OCI-M2 (cell line): ENCODE measurements around the gene TSHZ2.
"Not testable (repeated sequence)": the region's sequence is repeated elsewhere in the genome, so short reads cannot be mapped to it uniquely, and the experiment has no call there.

Experiments used
- DNase-seq: peaks from one replicate; lab custom pipeline; 2025; ENCODE audit not compliant: unreplicated experiment; lab: John Stamatoyannopoulos, UW

Gene TSHZ2

DNA sequence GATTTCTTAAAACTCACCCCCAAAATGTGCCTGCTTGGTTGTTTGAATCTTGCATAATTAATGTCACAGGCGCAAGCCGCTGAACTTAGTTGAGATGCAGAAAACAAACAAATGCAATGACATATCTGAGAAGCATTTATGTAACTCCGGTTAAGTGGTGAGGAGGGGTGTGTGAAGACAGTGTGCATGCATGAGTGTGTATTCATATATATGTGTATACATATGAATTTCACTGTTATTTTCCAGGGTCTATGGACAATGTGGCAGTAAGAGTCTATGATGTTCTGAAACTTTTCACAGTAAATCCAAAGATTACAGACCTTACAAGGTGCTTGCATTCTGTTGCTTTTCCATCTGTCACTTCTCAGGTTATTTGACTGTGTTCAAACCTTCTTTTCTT, 518.5 kb downstream of the TSHZ2 start:
- no peak for DNase-seq

DNA sequence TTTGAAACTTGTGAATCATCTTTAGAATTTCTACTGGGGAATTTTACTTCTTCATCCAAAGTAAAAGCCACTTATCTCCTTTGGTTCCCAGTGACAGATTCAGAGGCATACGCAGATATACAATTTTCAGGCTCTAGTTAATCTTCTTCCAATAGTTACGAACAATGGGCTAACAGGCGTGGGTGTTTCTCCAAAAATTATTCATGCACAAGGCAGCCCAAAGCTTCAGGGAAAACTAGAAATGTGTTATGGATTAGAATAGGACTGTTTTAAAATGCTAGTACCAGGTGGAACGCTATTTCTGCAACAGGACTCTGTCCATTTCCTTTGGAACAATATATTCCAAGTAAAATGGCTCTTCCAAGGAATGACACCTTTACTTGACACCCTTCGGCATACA, 519.3 kb downstream of the TSHZ2 start:
- no peak for DNase-seq

DNA sequence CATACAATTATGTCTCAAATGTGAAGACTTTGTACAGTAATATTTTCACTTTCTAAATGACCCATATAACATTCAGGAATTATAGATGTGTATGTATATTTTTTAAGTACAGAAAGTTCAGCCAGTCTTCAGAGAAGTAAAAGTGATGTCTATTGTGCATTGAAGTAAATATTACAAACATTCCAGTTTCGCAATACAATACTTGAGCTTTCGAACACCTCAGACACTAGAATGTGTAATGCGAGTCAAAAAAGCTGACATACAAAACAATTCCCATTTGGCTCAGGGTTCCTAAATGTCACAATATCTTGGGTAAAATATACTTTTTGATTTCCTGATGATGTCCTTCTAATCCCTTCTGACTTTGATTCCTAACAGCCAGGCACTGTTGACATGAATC, 520.1 kb downstream of the TSHZ2 start:
- DNase-seq: no peak

DNA sequence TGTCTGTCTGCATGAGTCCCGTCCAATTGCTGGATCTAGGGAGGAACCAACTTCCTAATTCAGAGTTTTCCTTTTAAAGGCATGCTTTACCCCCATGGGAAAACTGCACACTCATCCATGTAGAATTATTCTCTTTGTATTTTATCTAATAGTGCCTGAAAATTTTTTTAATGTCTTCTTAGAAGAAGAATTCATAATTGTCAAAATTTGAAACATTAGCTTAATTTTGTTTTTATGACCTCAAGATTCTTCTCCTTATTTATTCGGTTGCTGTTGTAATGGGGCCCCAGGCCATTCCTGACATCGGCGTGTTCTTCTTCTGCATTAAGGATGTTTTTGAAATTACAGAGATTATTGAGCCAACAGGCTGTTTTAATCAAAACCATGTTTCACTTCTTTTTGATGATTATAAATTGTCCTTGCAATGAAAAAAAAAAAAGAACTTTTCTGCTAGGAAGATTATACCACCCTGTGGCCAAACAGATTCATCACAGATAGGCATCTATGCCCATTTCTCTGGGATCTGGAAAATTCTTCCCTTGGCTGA, 521.2 kb downstream of the TSHZ2 start:
- DNase-seq: no peak

DNA sequence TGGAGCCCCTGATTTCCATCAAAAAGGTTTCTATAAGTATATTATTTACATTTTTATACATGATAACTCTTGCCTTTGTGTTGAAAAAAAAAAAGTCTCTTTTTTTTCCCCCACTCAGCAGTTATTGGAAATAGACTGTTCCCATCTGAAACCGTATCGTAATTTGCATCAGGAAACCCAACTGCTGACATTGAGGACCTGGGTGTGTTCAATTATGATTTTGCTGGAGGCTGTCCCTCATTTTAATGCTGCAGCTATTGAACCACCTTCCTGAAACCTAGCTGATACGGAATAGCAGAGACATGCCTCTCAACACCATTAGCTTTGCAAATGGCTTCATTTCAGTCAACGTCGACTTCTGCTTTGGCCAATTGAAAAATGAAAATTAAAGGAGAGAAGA, 522.6 kb downstream of the TSHZ2 start:
- DNase-seq: no peak

DNA sequence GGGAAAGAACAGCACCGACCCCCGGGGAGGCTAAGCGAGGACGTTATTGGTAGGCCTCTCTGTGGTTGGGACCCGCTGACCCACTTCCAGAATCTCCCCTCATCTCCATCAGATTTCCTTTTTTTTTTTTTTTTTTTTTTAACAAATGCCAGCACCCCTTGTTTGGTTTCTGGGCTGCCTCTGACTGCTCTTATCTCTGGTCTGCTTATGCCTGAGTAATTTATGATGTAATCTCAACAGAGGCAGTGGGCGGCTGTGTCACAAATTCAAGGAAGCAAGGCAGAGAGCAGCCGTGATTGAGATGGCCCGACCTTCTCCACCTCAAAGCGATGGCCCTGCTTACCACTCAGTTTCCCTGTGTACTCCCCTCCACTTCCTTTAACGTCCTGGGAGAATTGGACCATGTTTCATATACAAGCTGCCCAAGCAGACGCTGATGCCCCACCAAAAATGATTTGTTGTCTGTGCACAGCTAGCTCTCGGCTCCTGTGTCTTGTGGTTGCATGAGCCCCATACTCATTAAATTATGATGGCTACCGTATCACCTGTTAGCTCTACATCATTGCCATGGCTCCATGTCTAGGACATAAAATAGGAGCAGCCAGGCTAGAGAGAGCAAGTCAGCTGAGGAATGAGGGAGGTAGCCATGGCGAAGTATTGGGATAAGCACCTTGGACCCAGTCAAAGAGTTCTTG, 523.4 kb downstream of the TSHZ2 start:
- no peak for DNase-seq

DNA sequence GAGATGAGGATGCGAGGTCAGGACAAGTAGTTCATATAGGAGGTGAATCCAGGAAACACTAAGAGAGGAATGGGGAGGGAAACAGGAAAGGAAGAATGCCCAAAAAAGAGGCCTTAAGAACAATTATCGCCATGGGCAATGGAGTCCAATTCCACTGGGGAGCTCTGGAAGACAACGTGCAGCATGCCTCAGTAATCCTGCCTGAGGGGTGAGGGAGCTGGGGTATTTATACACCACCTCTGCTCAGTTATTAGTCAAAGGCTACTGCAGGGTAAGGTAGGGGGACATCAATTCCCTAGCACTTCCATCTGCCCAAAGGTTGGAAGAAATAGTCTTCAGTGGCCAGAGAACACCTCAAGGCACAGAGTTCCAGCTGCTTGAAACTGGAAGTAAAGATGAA, 525.1 kb downstream of the TSHZ2 start:
- no peak for DNase-seq

DNA sequence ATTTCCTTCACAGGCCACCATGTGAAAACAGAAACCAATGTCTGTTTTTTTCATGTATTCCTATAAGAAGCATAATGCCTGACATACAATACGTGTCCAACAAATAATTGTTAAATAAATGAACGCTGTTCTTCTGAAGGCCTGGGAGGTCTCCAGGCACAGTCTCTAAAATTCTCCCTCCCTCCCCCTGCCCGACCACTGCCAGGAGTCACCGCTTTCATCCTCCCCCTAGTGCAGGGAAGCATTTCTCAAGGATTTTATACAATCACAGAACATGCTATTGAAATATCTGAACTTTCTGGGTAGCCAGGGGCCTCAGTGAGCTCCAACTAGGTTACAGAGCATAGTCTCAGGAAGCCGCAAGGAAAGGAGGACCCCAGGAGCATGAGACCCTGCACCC, 526.2 kb downstream of the TSHZ2 start:
- DNase-seq: no peak

DNA sequence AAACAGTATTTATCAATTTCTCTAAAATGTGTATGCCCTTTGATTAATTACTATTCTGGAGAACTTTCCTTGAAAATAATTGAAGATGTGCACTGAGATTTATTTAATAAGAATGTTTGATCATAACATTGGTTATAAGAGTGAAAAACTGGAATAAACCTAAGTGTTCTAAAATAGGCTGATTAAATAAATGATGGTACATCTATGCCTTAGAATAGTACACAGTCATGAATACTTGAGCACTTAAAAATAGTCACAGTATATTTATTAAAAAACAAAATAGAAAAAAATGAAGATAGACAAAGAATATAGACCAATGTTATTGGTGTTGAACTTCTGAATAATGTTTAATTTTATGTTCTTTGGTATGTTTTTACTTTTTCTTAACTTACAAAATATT, 528.5 kb downstream of the TSHZ2 start:
- no peak for DNase-seq

DNA sequence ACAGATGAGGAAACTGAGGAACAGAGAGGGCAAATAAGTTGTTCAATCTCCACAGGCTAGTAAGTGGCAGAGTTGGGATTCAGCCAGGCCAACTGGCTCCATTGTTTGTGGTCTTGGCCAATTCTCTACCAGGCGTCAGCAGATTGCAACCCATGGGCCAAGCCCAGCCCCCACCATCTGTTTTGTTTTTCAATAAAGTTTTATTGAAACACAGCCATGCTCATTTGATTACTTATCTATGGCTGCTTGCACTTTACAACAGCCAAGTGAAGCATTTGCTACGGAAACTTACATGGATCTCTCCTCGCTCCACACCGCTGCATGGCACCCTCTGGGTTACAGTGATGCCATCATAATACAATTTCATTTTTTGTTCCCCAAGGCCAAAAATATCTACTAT, 530.7 kb downstream of the TSHZ2 start:
- no peak for DNase-seq

DNA sequence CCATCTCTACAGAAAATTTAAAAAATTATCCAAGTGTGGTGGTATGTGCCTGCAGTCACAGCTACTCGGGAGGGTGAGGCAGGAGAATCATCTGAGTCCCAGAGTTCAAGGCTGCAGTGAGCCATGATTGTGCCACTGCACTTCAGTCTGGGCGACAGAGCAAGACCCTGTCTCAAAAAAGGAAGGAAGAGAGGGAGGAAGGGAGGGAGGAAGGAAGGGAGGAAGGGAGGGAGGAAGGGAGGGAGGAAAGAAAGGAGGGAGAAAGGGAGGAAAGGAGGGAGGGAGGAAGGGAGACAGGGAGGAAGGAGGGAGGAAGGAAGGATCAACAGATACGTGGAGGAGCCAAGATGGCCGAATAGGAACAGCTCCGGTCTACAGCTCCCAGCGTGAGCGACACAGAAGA, 531.4 kb downstream of the TSHZ2 start:
- no peak for DNase-seq

DNA sequence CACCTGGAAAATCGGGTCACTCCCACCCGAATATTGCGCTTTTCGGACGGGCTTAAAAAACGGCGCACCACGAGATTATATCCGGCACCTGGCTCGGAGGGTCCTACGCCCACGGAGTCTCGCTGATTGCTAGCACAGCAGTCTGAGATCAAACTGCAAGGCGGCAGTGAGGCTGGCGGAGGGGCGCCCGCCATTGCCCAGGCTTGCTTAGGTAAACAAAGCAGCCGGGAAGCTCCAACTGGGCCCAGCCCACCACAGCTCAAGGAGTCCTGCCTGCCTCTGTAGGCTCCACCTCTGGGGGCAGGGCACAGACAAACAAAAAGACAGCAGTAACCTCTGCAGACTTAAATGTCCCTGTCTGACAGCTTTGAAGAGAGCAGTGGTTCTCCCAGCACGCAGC, 531.9 kb downstream of the TSHZ2 start:
- not testable (repeated sequence) for DNase-seq

DNA sequence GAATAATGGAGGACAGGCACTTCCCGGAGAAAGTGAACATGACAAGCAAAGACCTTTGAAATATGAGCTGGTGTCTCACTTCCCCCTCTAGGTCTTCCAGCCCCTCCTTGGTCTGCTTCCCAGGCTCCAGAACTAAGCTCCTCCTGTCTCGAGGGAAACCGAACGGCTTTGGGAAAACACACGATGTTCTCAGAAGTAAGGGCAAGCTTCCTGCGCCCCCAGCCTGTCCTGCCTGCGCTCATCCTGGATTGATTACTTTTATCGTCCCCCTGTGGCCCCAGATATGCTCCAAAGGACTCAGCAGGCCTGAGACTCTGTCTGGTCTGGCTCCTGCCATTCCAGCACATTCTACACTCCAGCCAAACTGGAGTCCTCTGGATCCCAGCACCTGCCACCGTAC, 538.1 kb downstream of the TSHZ2 start:
- no peak for DNase-seq

DNA sequence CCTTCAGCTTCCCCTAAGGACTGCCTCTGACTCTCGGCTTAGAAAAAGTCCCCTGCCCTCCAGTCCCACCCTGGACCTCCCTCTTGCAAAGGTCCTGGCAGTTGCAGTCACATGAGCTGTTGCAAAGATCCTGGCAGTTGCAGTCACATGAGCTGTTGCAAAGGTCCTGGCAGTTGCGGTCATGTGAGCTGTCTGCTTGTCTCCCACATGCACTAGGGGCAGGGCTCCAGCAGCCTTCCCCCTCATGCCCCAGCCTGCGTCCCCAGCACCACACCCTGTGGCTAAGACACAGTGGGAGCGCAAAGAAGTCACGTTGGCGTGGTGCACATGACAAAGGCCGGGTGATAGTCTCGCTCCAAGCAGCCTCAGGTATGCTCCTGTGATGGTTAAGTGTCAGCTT, 538.5 kb downstream of the TSHZ2 start:
- DNase-seq: no peak

DNA sequence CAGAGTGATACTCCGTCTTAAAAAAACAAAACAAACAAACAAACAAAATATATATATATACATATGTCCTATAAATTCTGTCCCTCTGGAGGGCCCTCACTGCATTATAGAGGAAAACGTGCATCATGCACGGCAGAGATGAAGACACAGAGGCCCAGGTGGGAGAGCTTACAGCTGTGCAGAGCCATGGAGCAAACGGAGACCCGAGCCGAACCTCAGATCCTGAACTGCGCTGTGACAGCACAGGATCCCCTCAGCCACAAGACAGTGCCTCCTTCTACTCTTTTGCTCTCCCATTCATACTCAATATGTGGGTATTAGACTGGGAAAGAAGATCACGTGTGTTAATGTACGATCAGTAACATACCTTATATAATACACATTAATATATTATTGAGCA, 539.9 kb downstream of the TSHZ2 start:
- no peak for DNase-seq

DNA sequence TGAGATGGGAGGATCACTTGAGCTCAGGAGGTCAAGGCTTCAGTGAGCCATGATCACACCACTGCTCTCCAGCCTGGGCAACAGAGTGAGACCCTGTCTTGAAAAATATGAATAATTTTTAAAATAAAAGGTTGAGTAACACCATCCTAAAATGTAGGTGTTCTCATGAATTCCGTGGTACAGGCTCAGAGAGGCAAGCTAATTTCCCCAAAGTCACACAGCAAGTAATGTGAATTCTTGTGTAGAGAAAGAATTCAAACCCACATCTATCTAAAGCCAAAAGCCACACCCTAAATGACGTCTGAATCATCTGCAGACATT, 541.0 kb downstream of the TSHZ2 start:
- DNase-seq: no peak

DNA sequence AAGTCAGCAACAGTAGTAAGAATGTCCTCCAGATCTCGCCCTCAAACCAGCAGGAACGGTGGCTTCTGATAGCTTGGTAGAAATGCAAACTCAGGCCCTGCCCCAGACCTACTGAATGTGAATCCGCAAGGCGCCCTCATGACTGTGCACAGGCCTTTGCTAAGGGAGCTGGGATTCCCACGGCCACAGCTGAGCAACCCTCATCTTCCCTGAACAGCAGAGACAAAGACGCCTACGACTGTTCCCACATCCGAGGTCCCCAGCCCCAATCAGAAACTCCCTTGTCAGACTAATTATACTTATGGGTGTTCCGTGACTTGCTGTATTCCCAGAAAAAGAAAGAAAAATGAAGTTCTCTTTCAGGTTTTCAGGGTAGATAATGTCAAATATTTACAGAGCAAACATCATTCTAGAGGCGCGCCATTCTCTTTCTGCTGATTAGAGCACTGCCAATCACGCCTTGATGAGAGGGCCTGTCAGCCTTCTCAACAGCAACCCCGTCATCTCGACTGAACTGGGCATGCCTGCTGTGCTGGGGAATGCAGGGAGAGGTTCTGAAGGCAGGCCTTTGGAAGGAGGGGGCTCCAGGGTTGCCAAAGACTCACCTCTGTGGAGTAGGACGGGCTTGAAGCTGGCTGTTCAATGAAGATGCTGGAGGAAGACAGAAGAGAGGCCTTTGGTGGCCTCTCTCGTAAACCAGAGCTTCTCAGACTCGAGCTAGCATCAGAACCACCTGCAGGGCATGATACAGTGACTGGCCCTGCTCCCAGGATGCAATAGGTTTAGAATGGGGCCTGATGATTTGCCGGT, 541.5 kb downstream of the TSHZ2 start:
- no peak for DNase-seq

DNA sequence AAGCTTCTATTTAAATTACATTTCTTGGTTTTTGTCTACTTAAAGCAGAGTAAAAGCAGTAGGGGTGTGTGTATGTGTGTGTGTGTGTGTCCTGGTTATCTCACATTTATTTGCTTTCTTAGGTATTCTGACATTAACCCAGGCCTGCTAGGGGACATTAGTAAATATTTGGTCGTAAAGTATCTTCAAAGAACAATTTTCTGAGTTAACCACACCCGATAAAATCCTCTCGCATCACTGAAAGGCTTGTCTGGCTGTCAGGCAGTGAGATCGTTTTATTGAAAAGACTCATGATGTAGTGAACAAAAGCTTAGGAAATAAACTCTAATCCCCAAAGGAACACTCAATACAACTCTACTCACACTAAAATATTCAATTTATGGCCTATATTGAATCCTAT, 543.6 kb downstream of the TSHZ2 start:
- no peak for DNase-seq

DNA sequence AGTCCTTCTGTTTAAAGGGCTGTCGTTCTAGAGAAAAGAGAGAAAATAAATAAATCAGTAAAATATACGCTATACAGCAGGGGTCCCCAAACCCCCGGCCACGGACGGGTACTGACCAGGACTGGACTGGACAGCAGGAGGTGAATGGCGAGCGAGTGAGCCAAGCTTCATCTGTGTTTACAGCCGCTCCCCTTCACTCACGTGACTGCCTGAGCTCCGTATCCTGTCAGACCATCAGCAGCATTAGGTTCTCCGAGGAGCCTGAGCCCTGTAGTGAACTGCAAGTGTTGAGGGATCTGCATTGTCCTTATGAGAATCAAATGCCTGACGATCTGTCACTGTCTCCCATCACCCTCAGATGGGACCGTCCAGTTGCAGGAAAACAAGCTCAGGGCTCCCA, 545.0 kb downstream of the TSHZ2 start:
- no peak for DNase-seq

DNA sequence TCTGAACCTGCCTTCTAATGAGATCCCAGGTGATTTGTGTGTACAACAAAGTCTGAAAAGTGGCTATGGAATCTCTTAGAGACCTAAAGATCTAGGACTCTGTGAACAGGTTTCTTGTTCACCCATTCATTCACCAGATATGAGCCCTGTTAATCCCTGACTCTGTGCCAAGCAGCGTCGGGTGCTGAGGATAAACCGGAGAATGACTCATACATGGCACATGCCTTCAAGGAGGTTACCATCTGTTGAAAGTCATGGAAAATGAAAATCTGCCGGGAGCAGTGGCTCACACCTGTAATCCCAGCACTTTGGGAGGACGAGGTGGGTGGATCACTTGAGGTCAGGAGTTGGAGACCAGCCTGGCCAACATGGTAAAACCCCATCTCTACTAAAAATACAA, 549.3 kb downstream of the TSHZ2 start:
- not testable (repeated sequence) for DNase-seq

DNA sequence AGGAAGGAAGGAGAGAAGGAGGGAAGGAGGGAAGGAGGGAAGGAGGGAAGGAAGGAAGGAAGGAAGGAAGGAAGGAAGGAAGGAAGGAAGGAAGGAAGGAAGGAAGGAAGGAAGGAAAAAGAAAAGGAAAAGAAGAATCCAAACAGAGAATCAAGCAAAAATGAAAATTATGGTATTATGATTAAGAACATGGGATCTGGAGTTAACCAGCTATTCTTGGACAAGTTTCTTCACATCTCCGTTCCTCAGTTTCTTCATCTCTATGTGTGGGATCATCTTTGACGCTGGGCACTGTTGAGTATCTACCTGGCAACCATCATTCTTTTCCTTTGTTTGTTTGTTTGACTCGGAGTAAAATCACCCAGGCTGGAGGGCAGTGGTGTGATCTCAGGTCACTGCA, 549.9 kb downstream of the TSHZ2 start:
- no peak for DNase-seq

DNA sequence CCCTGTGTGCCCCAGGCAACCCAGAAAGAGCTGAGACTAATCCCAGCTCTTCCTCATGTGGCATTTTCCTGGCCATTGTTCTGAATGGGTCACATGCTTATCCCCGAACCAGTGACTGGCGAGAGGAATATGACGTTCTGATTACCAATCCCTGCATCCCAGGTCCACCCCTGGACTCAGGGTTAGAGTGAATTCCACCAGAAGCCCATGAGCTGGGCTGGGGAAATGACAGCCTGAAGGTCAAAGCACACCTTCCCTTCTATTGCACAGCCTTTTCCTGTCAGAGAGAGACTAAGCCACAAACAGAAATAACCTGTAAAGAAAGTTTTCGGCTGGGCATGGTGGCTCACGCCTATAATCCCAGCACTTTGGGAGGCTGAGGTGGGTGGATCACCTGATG, 550.5 kb downstream of the TSHZ2 start:
- DNase-seq: no peak

DNA sequence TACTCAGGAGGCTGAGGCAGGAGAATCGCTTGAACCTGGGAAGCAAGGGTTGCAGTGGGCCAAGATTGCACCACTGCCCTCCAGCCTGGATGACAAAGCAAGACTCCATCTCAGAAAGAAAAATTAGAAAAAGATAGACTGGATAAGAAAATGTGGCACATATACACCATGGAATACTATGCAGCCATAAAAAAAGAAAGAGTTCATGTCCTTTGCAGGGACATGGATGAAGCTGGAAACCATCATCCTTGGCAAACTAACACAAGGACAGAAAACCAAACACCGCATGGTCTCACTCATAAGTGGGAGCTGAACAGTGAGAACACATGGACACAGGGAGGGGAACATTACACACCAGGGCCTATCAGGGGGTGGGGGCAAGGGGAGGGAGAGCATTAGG, 551.5 kb downstream of the TSHZ2 start:
- not testable (repeated sequence) for DNase-seq
